Adrenal gland (tissue), 12 donors: ENCODE measurements around the gene KCNN4. TPM values are rescaled to one million over a fixed set of nuclear protein-coding genes. Genes with fewer than 3 reads are reported as not detected.

Experiments
- DNase-seq, 7 donors: peaks; one replicate each; pipeline ENCODE4 v3.0.0-alpha.2; 2019 to 2020
- H3K27ac ChIP-seq, 5 donors: fragments of 200-600 bp; sonication (generic) in 4 of 5; 1 replicate in 3 of 5; 2 replicates in 2 of 5; pipeline versions ENCODE4 v1.5.1 to v1.8.0; 2016 to 2020; ENCODE audit warnings: mild to moderate bottlenecking in 1 of 5
- H3K27me3 ChIP-seq: fragments of 200-600 bp; 2 replicates; pipeline ENCODE4 v1.8.0; 2021
- H3K36me3 ChIP-seq, 2 donors: fragments of 200-600 bp; replicated peaks in 1 of 2; 1 replicate in 1 of 2; 2 replicates in 1 of 2; pipeline versions ENCODE4 v1.5.1 to v1.8.0; 2018 to 2022
- H3K4me1 ChIP-seq, 2 donors: fragments of 200-600 bp; replicated peaks in 1 of 2; 1 replicate in 1 of 2; 2 replicates in 1 of 2; pipeline versions ENCODE4 v1.5.1 to v1.8.0; 2018 to 2021
- H3K4me3 ChIP-seq, 4 donors: fragments of 200-600 bp; sonication (generic) in 3 of 4; one replicate each; pipeline ENCODE4 v1.5.1; 2016 to 2018
- H3K9me3 ChIP-seq, 3 donors: fragments of 200-600 bp; sonication (generic) in 1 of 3; replicated peaks in 1 of 3; 1 replicate in 2 of 3; 2 replicates in 1 of 3; pipeline versions ENCODE4 v1.5.1 to v1.8.0; 2016 to 2021
- CTCF ChIP-seq, 6 experiments: fragments of 450-650 bp in 4 of 6; fragments of 200-600 bp in 2 of 6; sonication (generic) in 1 of 6; IDR thresholded peaks; 1 replicate in 5 of 6; 2 replicates in 1 of 6; pipeline versions ENCODE4 v1.5.1 to v1.8.0; 2016 to 2021; ENCODE audit warnings: antibody characterized with exemption in 6 of 6, mild to moderate bottlenecking in 2 of 6, moderate library complexity in 1 of 6
- POLR2A ChIP-seq, 2 donors: fragments of 450-650 bp; IDR thresholded peaks; one replicate each; pipeline ENCODE4 v1.6.1; 2017; ENCODE audit warnings: antibody characterized with exemption in 2 of 2, mild to moderate bottlenecking in 2 of 2, moderate library complexity in 1 of 2
- WGBS, 4 donors: extraction: QIAGEN DNeasy Blood & Tissue Kit in 2 of 4; methylation state at CpG; one replicate each; pipeline versions ENCODE4 v1.1.5 to v1.1.7; 2013 to 2017; 5-methylcytosine and 5-hydroxymethylcytosine counted together
- intact Hi-C, 2 donors: fragments of 100-400 bp; cut with DNase I; formaldehyde crosslinking; loops; one replicate each; pipeline versions ENCODE4 v1.14.1 to v1.15.0; 2022 to 2023
- polyA plus RNA-seq, 3 donors: library from polyadenylated mRNA; stranded (reverse); fragments of 200-250 nt in 2 of 3; fragments of 350-450 nt in 1 of 3; fragmentation: Illumina TruSeq in 1 of 3; extraction: RNeasy Lipid Tissue Mini Kit (QIAGEN cat#74804) in 1 of 3; gene quantifications; one replicate each; pipeline ENCODE4 v1.2.3, GENCODE V29; 2013 to 2014
- total RNA-seq, 9 donors: library from RNA; depleted of rRNA in 4 of 9; stranded (reverse); fragments of >200 nt in 4 of 9; fragments of 120-200 nt in 1 of 9; fragmentation: NEBNext Ultra II Directional in 1 of 9; extraction: Animal tissue kit (Norgen Biotek cat#: 25700) in 1 of 9; gene quantifications; one replicate each; pipeline versions ENCODE4 v1.1.0 to v1.2.4, GENCODE V29; 2013 to 2023
- donor health status: healthy with polysubstance abuse.
- donor health status: Bipolar disorder and iron deficiency.
- donor health status: DM: yes; HTN: yes; CAD: no.
- donor health status: DM: no; HTN: no; CAD: no.
- donor health status: DM: no; HTN: no; CAD: no.
- donor health status: DM: yes; HTN: yes; CAD: no.

KCNN4 gene
- total and polyA plus RNA-seq, 12 donors = 0.22 to 13.0 (median 0.56) TPM

GRCh38 chr19:43814663-43815352 is 34.0 kb upstream of the KCNN4 start:
- Histone ChIP-seq H3K27me3 (no peaks in the 10 kb centered on the region), H3K36me3 (no peaks in the 10 kb centered on the region), H3K27ac (no peak overlapping the region), H3K4me3 (no peak overlapping the region), H3K4me1 (peaks cover 0 to under 1% of the 10 kb centered on the region in 2 donors), H3K9me3 (no peaks in the 10 kb centered on the region)
- intact Hi-C loops = no loop called here
- no peak for DNase-seq
- 55 to 66% (median 63%) methylated on average over 5 of the region's 5 CpGs for WGBS, 4 donors
- TF ChIP-seq POLR2A (IDR thresholded peaks at IDR 0.05) (no peak), CTCF (IDR thresholded peaks at IDR 0.05) (no peak)

GRCh38 chr19:43812688-43813087 is 31.9 kb upstream of the KCNN4 start:
- intact Hi-C loops = no loop called here
- Histone ChIP-seq H3K4me1 (no peaks in the 10 kb centered on the region), H3K36me3 (no peaks in the 10 kb centered on the region), H3K4me3 (no peak overlapping the region), H3K9me3 (no peaks in the 10 kb centered on the region), H3K27me3 (no peaks in the 10 kb centered on the region), H3K27ac (no peak overlapping the region)
- DNase-seq = no peak
- WGBS, 4 donors = 62 to 73% (median 68%) methylated on average over 5 to 6 of the region's 6 CpGs
- TF ChIP-seq CTCF (IDR thresholded peaks at IDR 0.05) (no peak), POLR2A (IDR thresholded peaks at IDR 0.05) (no peak)

GRCh38 chr19:43812259-43812658 is 31.5 kb upstream of the KCNN4 start:
- intact Hi-C loops = no loop called here
- TF ChIP-seq CTCF (IDR thresholded peaks at IDR 0.05) (no peak), POLR2A (IDR thresholded peaks at IDR 0.05) (no peak)
- Histone ChIP-seq H3K9me3 (no peaks in the 10 kb centered on the region), H3K4me1 (no peaks in the 10 kb centered on the region), H3K4me3 (no peak overlapping the region), H3K27me3 (no peaks in the 10 kb centered on the region), H3K36me3 (no peaks in the 10 kb centered on the region), H3K27ac (no peak overlapping the region)
- no peak for DNase-seq
- 38 to 71% (median 51%) methylated on average over 1 of the region's 1 CpG for WGBS, 4 donors

GRCh38 chr19:43811837-43812236 is 31.1 kb upstream of the KCNN4 start:
- H3K4me3 ChIP-seq = no peak overlapping the region
- no peaks in the 10 kb centered on the region for H3K36me3 ChIP-seq
- H3K27me3 ChIP-seq = no peaks in the 10 kb centered on the region
- 20 to 75% (median 33%) methylated on average over 1 of the region's 1 CpG for WGBS, 4 donors
- H3K27ac ChIP-seq = no peak overlapping the region
- DNase-seq = no peak
- no peaks in the 10 kb centered on the region for H3K9me3 ChIP-seq
- intact Hi-C loops = no loop called here
- H3K4me1 ChIP-seq = no peaks in the 10 kb centered on the region
- TF ChIP-seq CTCF (IDR thresholded peaks at IDR 0.05) (no peak), POLR2A (IDR thresholded peaks at IDR 0.05) (no peak)
